ENCODE results near the gene IGFBP7.

IGFBP7 gene, protein sequence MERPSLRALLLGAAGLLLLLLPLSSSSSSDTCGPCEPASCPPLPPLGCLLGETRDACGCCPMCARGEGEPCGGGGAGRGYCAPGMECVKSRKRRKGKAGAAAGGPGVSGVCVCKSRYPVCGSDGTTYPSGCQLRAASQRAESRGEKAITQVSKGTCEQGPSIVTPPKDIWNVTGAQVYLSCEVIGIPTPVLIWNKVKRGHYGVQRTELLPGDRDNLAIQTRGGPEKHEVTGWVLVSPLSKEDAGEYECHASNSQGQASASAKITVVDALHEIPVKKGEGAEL

DNA sequence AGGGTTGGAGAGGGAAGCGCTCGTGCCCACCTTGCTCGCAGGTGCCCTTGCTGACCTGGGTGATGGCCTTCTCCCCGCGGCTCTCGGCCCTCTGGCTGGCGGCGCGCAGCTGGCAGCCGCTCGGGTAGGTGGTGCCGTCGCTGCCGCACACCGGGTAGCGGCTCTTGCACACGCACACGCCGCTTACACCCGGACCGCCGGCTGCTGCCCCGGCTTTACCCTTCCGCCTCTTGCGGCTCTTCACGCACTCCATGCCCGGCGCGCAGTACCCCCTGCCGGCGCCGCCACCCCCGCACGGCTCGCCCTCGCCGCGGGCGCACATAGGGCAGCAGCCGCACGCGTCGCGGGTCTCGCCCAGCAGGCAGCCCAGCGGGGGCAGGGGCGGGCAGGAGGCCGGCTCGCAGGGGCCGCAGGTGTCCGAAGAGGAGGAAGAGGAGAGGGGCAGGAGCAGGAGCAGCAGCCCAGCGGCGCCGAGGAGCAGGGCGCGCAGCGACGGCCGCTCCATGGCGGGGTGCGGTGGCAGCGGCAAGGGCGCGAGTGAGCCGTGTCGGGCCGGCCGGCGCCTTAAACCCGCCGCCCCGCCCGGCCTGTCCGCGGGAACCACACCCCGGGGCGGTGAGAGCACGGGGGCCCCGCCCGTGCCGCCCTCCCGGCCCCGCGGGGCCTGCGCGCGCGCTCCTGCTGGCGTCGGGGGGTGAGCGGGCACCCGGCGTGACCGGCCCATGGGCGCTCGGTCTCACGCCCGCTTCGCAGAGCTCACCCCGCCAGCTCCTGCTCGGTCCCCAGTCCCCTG is at the start of gene IGFBP7:
TSS of gene IGFBP7 (minus strand) at position 539 of the 793 bp plus-strand sequence. CDS start at position 505, 34 bp downstream.
- H3K4me3 ChIP-seq (ENCODE audit: low read depth, low read length): peak within 1 kb of the TSS; percentile 47

GRCh38 chr4:57159866-57160265 is 49.7 kb upstream of the IGFBP7 start:
- H3K4me3 ChIP-seq (ENCODE audit: low read depth, low read length): no peak overlapping the region

DNA sequence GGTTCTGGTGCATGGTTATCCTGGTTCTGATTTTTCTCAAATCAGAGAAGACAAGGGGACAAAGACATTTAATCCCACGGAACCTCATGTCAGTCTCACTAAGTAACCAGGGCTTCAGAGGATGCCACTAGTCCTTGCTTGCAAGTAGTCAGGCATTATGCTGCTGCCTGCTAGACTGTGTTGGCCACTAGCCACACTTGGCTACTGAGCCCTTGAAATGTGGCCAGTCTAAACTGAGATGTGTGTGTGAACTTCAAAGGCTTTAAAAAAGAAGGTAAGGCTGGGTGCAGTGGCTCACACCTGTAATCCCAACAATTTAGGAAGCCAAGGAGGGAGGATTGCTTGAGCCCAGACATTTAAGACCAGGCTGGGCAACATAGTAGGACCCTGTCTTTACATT is 48.6 kb upstream of the IGFBP7 start:
- H3K4me3 ChIP-seq (ENCODE audit: low read depth, low read length): no peak overlapping the region

DNA sequence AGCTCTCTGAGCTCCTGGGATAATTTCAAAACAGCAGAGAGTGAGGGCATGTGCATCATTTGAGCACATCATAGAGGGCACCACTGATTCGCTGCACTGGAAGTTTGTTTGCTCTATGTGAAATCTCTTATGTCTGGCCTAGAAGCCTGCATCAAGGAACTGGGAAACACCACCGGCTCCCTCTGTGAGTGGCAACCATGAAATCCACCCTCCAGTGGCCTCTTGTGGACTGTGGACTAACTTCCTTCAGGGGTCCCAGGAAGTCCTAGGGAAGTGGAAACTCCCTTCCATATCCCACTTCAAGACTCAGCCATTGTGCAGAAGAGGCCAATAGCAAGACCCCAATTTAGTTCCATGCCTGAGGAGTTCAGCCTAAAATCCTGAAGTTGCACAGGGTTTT is 48.0 kb upstream of the IGFBP7 start:
- no peak overlapping the region for H3K4me3 ChIP-seq (ENCODE audit: low read depth, low read length)

- no peak overlapping the region for H3K4me3 ChIP-seq (ENCODE audit: low read depth, low read length)
Measured at GRCh38 chr4:57157596-57158137, 47.5 kb upstream of the IGFBP7 start.

DNA sequence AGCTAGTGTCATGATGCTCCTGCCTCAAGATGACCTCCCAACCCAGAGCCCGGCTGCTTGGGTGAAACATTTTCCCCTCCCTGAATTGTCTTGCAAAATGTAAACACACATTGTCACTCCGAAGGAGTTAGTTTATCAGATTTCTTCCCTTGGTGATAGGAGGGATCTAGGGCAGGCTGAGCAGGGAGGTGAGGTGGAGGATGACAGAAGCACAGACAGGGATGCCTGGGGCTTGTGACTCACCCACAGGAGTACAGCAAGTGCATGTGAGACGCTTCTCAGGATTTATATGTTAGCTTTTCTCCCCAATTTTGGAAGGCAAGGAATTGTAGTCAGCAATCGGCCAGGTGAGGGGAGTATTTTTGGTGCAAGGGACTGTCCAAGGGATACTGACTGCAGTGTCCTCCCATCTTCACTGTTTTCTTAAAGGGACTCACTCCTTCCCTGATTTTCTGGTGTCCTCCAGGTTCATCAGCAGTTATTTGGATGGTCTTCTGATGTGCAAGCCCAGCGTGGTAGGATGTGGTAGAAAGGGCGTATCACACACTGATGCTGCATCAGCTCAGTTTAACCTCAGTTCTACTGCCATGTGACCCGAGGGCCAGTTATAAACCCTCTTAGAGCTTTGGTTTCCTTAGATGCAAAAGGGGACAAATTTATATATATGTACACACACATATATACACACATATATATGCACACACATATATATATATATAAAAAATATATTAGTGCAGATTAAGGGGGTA is 46.2 kb upstream of the IGFBP7 start:
- H3K4me3 ChIP-seq (ENCODE audit: low read depth, low read length): no peak overlapping the region

- H3K4me3 ChIP-seq (ENCODE audit: low read depth, low read length): no peak overlapping the region
Measured at GRCh38 chr4:57154926-57155325, 44.7 kb upstream of the IGFBP7 start.

DNA sequence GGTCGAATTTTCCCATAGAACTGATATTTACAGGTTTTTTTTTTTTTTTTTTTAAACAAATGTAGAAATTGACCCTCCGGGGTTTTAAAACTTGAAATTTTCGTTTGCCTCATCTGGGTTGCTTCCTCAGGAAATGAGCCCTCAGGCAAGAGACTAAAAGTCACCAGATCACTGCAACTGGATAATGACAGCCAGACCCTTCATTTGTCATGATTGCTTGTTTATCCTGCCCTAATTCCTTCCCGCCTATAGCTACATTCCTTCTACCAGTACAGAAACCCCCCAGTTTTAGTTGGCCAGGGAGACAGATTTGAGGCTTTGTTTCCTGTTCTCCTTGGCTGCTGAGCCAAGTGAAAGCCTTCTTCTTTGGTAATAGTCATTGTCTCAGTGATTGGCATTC is 44.0 kb upstream of the IGFBP7 start:
- H3K4me3 ChIP-seq (ENCODE audit: low read depth, low read length): no peak overlapping the region

GRCh38 chr4:57153207-57153606 is 43.0 kb upstream of the IGFBP7 start:
- no peak overlapping the region for H3K4me3 ChIP-seq (ENCODE audit: low read depth, low read length)

DNA sequence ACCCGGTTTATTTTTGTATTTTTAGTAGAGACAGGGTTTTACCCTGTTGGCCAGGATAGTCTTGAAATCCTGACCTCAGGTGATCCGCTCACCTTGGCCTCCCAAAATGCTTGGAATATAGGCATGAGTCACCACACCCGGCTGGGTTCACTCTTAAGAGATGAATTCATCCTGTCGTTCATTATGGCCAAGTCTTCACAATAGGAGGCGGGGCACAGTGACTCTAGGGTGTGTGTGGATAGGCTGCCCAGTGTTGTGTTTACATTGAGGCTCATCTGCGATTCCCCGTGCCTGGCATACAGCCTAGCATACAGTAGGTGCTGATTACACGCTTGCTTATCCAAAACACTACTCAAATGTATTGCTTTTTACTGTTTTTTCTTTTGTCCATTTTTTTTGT is 41.3 kb upstream of the IGFBP7 start:
- H3K4me3 ChIP-seq (ENCODE audit: low read depth, low read length): no peak overlapping the region

GRCh38 chr4:57149833-57150232 is 39.6 kb upstream of the IGFBP7 start:
- no peak overlapping the region for H3K4me3 ChIP-seq (ENCODE audit: low read depth, low read length)

DNA sequence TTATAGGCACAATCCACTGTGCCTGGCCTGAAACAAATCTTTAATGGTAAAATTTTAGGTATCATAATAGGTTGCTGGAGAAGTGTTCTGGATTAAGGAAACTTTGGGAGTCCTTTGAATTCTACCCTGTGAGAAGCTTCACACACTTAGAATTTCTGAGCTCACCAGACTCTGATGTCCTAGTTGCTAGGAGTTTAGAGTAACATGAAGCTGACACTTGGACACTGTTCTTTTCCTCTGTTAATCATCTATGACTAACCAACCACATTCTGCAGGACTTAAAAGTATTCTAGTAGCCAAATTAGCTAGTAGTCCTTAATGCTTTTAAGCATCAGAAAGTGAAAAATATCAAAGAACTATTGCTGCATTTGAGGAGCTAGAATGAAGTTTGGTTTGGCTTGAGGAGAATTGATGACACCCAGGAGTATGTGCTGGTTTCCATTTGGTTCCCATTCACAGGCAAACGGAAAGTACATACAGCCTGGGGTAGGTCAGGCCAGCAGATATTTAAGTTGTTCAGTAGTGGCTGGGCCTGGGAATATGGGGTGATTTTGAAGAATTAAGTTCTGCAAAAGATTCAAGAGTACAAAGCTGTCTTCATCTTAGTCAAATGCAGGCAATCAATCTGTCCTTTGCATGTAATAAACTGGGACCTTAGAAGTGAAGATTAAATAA is 38.8 kb upstream of the IGFBP7 start:
- H3K4me3 ChIP-seq (ENCODE audit: low read depth, low read length): no peak overlapping the region

- H3K4me3 ChIP-seq (ENCODE audit: low read depth, low read length): no peak overlapping the region
Measured at GRCh38 chr4:57148177-57148576, 38.0 kb upstream of the IGFBP7 start.

- no peak overlapping the region for H3K4me3 ChIP-seq (ENCODE audit: low read depth, low read length)
Measured at GRCh38 chr4:57147335-57148060, 37.3 kb upstream of the IGFBP7 start.

DNA sequence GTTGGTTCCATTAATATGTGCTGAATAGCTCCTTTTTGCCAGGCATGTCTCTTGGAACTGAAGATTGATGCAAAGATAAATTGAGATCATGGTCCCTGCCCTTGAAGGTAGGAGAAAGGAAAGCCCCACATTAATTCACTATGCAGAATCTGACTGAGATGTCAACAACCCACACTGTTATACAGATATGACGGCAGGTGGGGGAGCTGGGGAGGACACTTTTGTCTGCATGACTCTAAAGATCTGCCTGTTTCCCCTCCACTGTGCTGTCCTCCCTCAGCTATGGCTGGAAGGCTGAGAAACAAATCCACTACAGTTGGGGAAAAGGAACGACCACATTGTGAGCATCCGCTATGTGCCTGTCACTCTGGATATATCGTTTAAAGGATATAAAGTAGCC is 36.3 kb upstream of the IGFBP7 start:
- no peak overlapping the region for H3K4me3 ChIP-seq (ENCODE audit: low read depth, low read length)

- H3K4me3 ChIP-seq (ENCODE audit: low read depth, low read length): no peak overlapping the region
Measured at GRCh38 chr4:57144466-57144865, 34.3 kb upstream of the IGFBP7 start.

GRCh38 chr4:57139783-57140182 is 29.6 kb upstream of the IGFBP7 start:
- no peak overlapping the region for H3K4me3 ChIP-seq (ENCODE audit: low read depth, low read length)

- H3K4me3 ChIP-seq (ENCODE audit: low read depth, low read length): no peak overlapping the region
Measured at GRCh38 chr4:57137261-57137660, 27.1 kb upstream of the IGFBP7 start.

GRCh38 chr4:57136281-57136680 is 26.1 kb upstream of the IGFBP7 start:
- H3K4me3 ChIP-seq (ENCODE audit: low read depth, low read length): no peak overlapping the region

DNA sequence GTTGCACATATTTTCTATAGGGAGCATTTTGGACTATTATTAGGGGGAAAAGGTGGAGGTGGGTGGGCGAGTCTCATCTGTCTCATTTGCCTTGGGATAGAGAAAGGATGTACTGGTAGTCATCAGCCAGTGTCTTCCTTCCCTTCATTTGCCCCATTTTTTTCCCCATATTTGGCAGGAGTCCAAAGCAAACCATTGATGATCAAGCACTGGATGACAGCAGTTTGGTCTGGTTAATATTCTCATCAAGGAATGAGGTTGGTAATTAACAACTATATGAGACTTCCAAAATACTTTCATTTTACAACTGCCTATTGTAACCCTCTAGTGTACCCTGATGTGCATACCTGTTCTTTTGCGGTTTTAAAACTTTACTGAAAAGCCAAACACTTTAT is 22.6 kb upstream of the IGFBP7 start:
- H3K4me3 ChIP-seq (ENCODE audit: low read depth, low read length): no peak overlapping the region

All from iPS-11a (cell line).